Liver (tissue), 3 donors: Measurements from ENCODE around the gene MAML3.

Source experiments
- EGR1 ChIP-seq, 2 donors: IDR thresholded peaks; 2 replicates each; pipeline ENCODE4 v1.6.1; 2016 to 2018; ENCODE audit warnings: antibody characterized with exemption in 2 of 2, low read depth in 2 of 2
- JUND ChIP-seq, 2 donors: IDR thresholded peaks; 2 replicates each; pipeline ENCODE4 v1.6.1; 2016; ENCODE audit warnings: antibody characterized with exemption in 2 of 2
- MAX ChIP-seq: IDR thresholded peaks from 2 replicates; pipeline ENCODE4 v1.6.1; 2016; ENCODE audit warnings: antibody characterized with exemption
- NR2F2 ChIP-seq: IDR thresholded peaks from 2 replicates; pipeline ENCODE4 v1.6.1; 2016; ENCODE audit warnings: antibody characterized with exemption
- REST ChIP-seq: IDR thresholded peaks from 2 replicates; pipeline ENCODE4 v1.6.1; 2016; ENCODE audit warnings: antibody characterized with exemption, mild to moderate bottlenecking
- TAF1 ChIP-seq: conservative IDR thresholded peaks from 2 replicates; pipeline ENCODE4 v1.6.1; 2016; ENCODE audit warnings: antibody characterized with exemption, mild to moderate bottlenecking
- YY1 ChIP-seq: IDR thresholded peaks from 2 replicates; pipeline ENCODE4 v1.6.1; 2016; ENCODE audit warnings: antibody characterized with exemption, mild to moderate bottlenecking
- ZBTB33 ChIP-seq: IDR thresholded peaks from 2 replicates; pipeline ENCODE4 v1.6.1; 2016; ENCODE audit warnings: antibody characterized with exemption
- TF ChIP-seq, protein P1 (sequence below): fragments of 150-350 bp; IDR thresholded peaks from 2 replicates; pipeline ENCODE4 v1.5.1; 2017; ENCODE audit warnings: improper control_type of control experiment, low read depth, low read length; ENCODE audit not compliant: missing input control
- TF ChIP-seq, protein P2 (sequence below): IDR thresholded peaks from 2 replicates; pipeline ENCODE4 v1.6.1; 2016; ENCODE audit warnings: antibody characterized with exemption
- donor health status: healthy.
- donor health status: healthy.

DNA sequence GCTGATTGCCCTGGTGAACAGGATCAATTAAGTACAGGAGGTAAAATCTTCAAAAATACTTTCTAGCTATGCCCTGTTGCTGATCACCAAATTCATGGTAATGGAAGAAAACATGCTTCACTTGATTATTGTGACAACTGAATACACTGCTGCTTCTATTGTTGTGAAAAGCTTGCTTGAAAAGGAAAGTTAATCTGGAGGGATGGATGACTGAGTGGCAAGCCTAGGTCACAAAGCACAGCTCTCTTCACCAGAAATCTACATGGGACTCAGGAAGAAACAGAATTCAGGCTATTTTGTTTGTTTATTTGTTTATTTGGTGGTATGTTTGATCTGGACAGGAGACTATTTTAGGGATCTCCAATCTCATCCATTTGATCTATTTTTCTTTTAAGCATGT, 306.4 kb downstream of the MAML3 start:
- TF ChIP-seq, protein P1, sequence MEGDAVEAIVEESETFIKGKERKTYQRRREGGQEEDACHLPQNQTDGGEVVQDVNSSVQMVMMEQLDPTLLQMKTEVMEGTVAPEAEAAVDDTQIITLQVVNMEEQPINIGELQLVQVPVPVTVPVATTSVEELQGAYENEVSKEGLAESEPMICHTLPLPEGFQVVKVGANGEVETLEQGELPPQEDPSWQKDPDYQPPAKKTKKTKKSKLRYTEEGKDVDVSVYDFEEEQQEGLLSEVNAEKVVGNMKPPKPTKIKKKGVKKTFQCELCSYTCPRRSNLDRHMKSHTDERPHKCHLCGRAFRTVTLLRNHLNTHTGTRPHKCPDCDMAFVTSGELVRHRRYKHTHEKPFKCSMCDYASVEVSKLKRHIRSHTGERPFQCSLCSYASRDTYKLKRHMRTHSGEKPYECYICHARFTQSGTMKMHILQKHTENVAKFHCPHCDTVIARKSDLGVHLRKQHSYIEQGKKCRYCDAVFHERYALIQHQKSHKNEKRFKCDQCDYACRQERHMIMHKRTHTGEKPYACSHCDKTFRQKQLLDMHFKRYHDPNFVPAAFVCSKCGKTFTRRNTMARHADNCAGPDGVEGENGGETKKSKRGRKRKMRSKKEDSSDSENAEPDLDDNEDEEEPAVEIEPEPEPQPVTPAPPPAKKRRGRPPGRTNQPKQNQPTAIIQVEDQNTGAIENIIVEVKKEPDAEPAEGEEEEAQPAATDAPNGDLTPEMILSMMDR = no peak
- TF ChIP-seq MAX (no peak), REST (no peak), EGR1 (IDR thresholded peaks at IDR 0.05; ENCODE audit: low read depth in 2 of 2) (no peak), JUND (IDR thresholded peaks at IDR 0.05) (no peak), TAF1 (no peak), YY1 (no peak), NR2F2 (no peak), ZBTB33 (no peak)
- TF ChIP-seq, protein P2, sequence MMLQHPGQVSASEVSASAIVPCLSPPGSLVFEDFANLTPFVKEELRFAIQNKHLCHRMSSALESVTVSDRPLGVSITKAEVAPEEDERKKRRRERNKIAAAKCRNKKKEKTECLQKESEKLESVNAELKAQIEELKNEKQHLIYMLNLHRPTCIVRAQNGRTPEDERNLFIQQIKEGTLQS = no peak
